Measurements from ENCODE around the gene SCARF2.
"Not testable (repeated sequence)": the region's sequence is repeated elsewhere in the genome, so short reads cannot be mapped to it uniquely, and the experiment has no call there.

The SCARF2 gene

DNA sequence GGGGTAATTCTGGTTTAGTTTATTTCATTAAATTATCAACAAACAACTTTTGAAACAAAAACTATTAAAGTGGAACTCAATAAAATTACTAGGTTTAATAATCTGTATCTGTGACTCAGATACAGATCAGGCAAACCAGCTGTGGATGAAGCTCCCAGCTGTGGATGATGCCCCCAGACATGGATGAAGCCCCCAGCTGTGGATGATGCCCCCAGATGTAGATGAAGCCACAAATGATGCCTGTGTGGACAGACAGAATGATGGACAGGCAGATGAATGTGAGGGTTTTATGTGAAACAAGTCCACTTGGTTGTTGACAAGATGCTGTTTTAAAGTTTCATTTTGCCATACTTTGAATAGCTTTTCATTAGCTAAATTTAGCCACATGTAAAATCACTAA, 49.4 kb downstream of the SCARF2 start:
- DNase-seq, result no peak

DNA sequence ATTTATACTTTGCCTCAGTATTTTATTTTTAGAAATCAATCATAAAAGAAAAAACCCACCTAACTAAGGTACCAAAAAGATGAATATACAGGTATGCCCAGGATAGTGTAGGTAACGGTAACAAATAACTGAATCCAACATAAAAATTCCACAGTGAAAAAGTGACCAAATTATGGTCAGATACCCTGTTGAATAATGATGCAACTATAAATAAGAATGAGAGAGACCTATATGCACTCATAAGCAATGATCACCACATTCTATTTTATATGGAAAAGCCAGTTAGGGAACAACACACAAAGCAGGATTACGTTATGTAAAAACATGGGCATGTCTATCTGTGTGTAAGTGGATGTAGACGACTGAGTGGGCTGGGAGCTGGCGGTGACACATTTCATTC, 50.7 kb downstream of the SCARF2 start:
- no peak for DNase-seq

DNA sequence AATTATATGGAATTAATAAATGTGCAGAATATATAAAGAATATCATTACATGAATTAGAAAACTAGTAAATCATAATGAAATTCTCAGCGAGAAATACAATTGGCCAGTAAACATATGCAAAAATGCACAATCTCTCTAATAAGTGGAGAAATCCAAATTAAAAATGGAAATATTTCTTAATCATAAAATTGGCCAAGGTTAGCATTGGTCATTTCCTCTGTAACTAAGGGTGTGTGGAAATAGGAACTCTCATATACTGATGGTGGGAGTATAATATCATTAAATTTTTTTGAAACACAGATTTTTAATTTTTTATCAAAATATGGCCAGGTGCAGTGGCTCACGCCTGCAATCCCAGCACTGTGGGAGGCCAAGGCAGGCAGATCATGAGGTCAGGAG, 51.3 kb downstream of the SCARF2 start:
- DNase-seq, result no peak

DNA sequence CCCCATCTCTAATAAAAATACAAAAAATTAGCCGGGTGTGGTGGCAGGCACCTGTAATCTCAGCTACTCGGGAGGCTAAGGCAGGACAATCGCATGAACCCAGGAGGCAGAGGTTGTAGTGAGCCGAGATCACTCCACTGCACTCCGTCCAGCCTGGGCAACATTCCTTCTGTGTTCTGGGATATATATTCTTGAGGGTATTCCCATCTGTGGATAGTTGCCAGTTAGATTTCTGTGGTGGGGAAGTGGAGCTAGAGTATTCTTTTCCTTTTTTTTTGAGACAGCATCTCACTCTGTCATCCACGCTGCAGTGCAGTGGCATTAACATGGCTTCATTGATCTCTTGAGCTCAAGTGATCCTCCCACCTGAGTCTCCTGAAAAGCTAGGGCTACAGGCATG, 52.8 kb downstream of the SCARF2 start:
- no peak for DNase-seq

- DNase-seq, result no peak
Measured at GRCh38 chr22:20384171-20384570, 53.5 kb downstream of the SCARF2 start.

GRCh38 chr22:20383538-20383937, 54.1 kb downstream of the SCARF2 start:
- no peak for DNase-seq

DNA sequence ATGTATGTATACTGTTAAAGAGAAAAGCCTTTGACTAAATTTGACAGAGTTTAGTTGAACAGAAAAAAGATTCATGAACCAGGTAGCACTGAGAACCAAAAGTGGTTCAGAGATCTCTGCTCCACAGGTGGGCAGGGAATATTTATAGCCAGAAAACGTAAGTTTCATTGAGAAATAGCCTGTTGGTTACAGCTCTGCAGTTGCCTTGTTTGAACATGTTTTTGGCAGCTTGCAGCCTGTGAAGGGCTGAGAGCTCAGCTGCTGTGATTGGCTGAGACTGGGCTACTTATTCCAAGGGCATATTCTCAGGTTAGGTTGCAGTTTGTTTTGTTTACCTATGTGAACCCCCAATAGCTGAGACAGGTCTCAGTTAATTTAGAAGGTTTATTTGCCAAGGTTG, 57.1 kb downstream of the SCARF2 start:
- no peak for DNase-seq

DNA sequence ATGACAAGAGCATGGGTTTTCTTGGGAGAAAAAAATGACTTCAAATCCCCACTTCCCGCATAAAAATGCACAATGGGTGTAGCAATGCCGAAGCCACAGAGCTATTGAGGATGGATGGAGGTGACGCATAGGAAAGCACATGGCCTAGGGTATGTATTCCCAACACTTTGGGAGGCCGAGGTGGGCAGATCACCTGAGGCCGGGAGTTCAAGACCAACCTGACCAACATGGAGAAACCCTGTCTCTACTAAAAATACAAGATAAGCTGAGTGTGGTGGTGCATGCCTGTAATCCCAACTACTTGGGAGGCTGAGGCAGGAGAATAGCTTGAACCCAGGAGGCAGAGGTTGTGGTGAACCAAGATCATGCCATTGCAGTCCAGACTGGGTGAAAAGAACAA, 58.9 kb downstream of the SCARF2 start:
- not testable (repeated sequence) for DNase-seq

GRCh38 chr22:20378110-20378509, 59.5 kb downstream of the SCARF2 start:
- DNase-seq, result no peak

GRCh38 chr22:20376983-20377382, 60.6 kb downstream of the SCARF2 start:
- DNase-seq, result not testable (repeated sequence)

DNA sequence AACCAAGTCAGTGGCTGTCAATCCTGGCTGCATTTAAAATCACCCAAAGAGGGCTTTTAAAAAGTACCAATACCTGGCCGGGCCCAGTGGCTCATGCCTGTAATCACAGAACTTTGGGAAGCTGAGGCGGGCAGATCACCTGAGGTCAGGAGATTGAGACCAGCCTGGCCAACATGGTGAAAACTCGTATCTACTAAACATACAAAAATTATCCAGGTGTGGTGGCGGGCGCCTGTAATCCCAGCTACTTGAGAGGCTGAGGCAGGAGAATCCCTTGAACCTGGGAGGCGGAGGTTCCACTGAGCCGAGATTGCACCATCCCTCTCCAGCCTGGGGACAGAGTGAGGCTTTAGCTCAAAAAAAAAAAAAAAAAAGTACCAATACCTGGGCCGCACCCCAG, 61.3 kb downstream of the SCARF2 start:
- not testable (repeated sequence) for DNase-seq

Data from NCI-H2107 (cell line).